Kidney (tissue), 14 donors: ENCODE results near the gene RHBDL1. TPM values are rescaled to one million over a fixed set of nuclear protein-coding genes. Genes with fewer than 3 reads are reported as not detected.

Experiments used
- DNase-seq, 5 donors: peaks; one replicate each; pipeline ENCODE4 v3.0.0-alpha.2; 2013 to 2020
- FAIRE-seq: peaks from 2 replicates; lab custom pipeline; 2012; peaks lifted over from hg19 to GRCh38; lab: Jason Lieb, UNC
- H3K27ac ChIP-seq, 2 donors: one replicate each; pipeline ENCODE4 v1.7.0; 2013; ENCODE audit warnings: low read depth in 2 of 2, low read length in 2 of 2, inconsistent platforms in 1 of 2
- H3K27me3 ChIP-seq: one replicate; pipeline ENCODE4 v1.7.1; 2013; ENCODE audit warnings: low read length, inconsistent platforms; ENCODE audit not compliant: control insufficient read depth, insufficient read depth
- H3K36me3 ChIP-seq, 3 donors: one replicate each; pipeline versions ENCODE4 v1.7.0 to v1.7.1; 2013; ENCODE audit warnings: low read length in 3 of 3, control low read depth in 1 of 3, inconsistent platforms in 1 of 3; ENCODE audit not compliant: insufficient read depth in 3 of 3, control insufficient read depth in 2 of 3
- H3K4me1 ChIP-seq, 3 donors: one replicate each; pipeline versions ENCODE4 v1.7.0 to v1.7.1; 2013; ENCODE audit warnings: low read length in 3 of 3, inconsistent platforms in 1 of 3, low read depth in 1 of 3; ENCODE audit not compliant: control insufficient read depth in 2 of 3, insufficient read depth in 2 of 3
- H3K4me3 ChIP-seq, 3 donors: one replicate each; pipeline versions ENCODE4 v1.7.0 to v1.8.1; 2013; ENCODE audit warnings: low read length in 3 of 3, control low read depth in 1 of 3, inconsistent platforms in 1 of 3
- H3K9ac ChIP-seq, 3 donors: one replicate each; pipeline versions ENCODE4 v1.7.0 to v1.7.1; 2013; ENCODE audit warnings: low read length in 3 of 3, control low read depth in 1 of 3, inconsistent platforms in 1 of 3
- H3K9me3 ChIP-seq, 3 donors: one replicate each; pipeline versions ENCODE4 v1.7.0 to v1.7.1; 2013; ENCODE audit warnings: low read length in 3 of 3, control low read depth in 1 of 3, inconsistent platforms in 1 of 3; ENCODE audit not compliant: control insufficient read depth in 2 of 3, insufficient read depth in 1 of 3
- CTCF ChIP-seq: IDR thresholded peaks from 3 replicates; pipeline ENCODE4 v1.5.1; 2012; ENCODE audit warnings: mild to moderate bottlenecking, moderate library complexity, borderline replicate concordance; ENCODE audit not compliant: insufficient read depth; ENCODE audit errors: extremely low read depth
- intact Hi-C: fragments of 100-400 bp; cut with DNase I; formaldehyde crosslinking; loops from one replicate; pipeline ENCODE4 v1.11.1; 2022
- polyA plus RNA-seq: library from polyadenylated mRNA; stranded (reverse); fragments of 350-450 nt; fragmentation: Illumina TruSeq; extraction: RNeasy Lipid Tissue Mini Kit (QIAGEN cat#74804); gene quantifications from one replicate; pipeline ENCODE4 v1.2.3, GENCODE V29; 2014; ENCODE audit warnings: low read depth, low replicate concordance; ENCODE audit not compliant: insufficient read depth
- total RNA-seq: library from RNA; stranded (reverse); fragmentation: NEBNext Ultra II Directional; extraction: Animal tissue kit (Norgen Biotek cat#: 25700); gene quantifications from one replicate; pipeline ENCODE4 v1.2.1, GENCODE V29; 2021
- donor health status: control.
- donor health status: control.
- donor health status: control.
- donor health status: control.
- donor health status: control.
- donor health status: DM: yes; HTN: yes; CAD: no.
- donor health status: Normal renal cell carcinoma (clear cell type).

Gene RHBDL1
- total and polyA plus RNA-seq, 2 donors from 2014 or later = 0.88 to 9.7 TPM

- no peak for TF ChIP-seq CTCF
- H3K27ac ChIP-seq = no peak overlapping the region
- peaks cover 0 to 10% (median under 1%) of the 10 kb centered on the region in 3 donors for H3K36me3 ChIP-seq
- DNase-seq (no peak), FAIRE-seq (no peak)
- peaks cover 0 to 13% (median under 1%) of the 10 kb centered on the region in 3 donors for H3K4me1 ChIP-seq
- no peak overlapping the region for H3K9ac ChIP-seq
- no peaks in the 10 kb centered on the region for H3K27me3 ChIP-seq
- no peaks in the 10 kb centered on the region for H3K9me3 ChIP-seq
- no peak overlapping the region for H3K4me3 ChIP-seq
- intact Hi-C loops = no loop called here
Observed at GRCh38 chr16:675884-676564, 553 bp downstream of the RHBDL1 start.

DNA sequence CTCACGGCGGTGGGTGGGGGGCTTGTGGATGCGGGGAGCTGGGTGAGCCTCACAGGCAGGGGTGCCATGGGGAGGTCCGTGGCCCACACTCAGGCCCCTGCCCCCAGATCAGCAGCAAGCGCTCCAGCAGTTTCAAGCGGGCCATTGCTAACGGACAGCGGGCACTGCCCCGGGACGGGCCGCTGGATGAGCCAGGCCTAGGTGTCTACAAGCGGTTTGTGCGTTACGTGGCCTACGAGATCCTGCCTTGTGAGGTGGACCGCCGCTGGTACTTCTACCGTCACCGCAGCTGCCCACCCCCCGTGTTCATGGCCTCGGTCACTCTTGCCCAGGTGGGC lies 1.1 kb downstream of the RHBDL1 start:
- Histone ChIP-seq H3K9ac (no peak overlapping the region), H3K4me1 (peaks cover 0 to 18% (median 6%) of the 10 kb centered on the region in 3 donors), H3K27me3 (no peaks in the 10 kb centered on the region), H3K27ac (no peak overlapping the region), H3K9me3 (no peaks in the 10 kb centered on the region), H3K36me3 (peaks cover 0 to 10% (median 3%) of the 10 kb centered on the region in 3 donors), H3K4me3 (no peak overlapping the region)
- intact Hi-C loops = no loop called here
- TF ChIP-seq CTCF = no peak
- FAIRE-seq = no peak
- no peak for DNase-seq

- no peaks in the 10 kb centered on the region for H3K27me3 ChIP-seq
- FAIRE-seq = no peak
- no peak overlapping the region for H3K27ac ChIP-seq
- intact Hi-C loops = no loop called here
- peaks cover 0 to 22% (median 7%) of the 10 kb centered on the region in 3 donors for H3K4me1 ChIP-seq
- H3K9me3 ChIP-seq = no peaks in the 10 kb centered on the region
- H3K9ac ChIP-seq = no peak overlapping the region
- DNase-seq = peak in 1 of 5 donors; percentile 81
- H3K4me3 ChIP-seq = no peak overlapping the region
- H3K36me3 ChIP-seq = peaks cover 3 to 11% (median 6%) of the 10 kb centered on the region in 3 donors
- TF ChIP-seq CTCF = no peak
Observed at GRCh38 chr16:676913-677312, 1.4 kb downstream of the RHBDL1 start.
